H9 (cell line): ENCODE measurements around the gene RAD1. TPM values are rescaled to one million over a fixed set of nuclear protein-coding genes. Genes with fewer than 3 reads are reported as not detected.

ENCODE experiments used
- DNase-seq: peaks from one replicate; pipeline ENCODE4 v3.0.0-alpha.2; 2017
- H2AFZ ChIP-seq: one replicate; pipeline ENCODE4 v1.6.1; 2013; ENCODE audit warnings: mild to moderate bottlenecking, low read length, control low read depth, moderate library complexity
- H2AK5ac ChIP-seq: 2 replicates; pipeline ENCODE4 v1.6.1; 2013; ENCODE audit warnings: low read length, control low read depth, mixed read lengths; ENCODE audit not compliant: insufficient read length
- H2BK120ac ChIP-seq: one replicate; pipeline ENCODE4 v1.6.1; 2013; ENCODE audit warnings: low read depth, mild to moderate bottlenecking, low read length, control low read depth, inconsistent platforms; ENCODE audit not compliant: poor library complexity, severe bottlenecking
- H2BK12ac ChIP-seq: 2 replicates; pipeline ENCODE4 v1.6.1; 2013; ENCODE audit warnings: low read length, control low read depth, mixed read lengths, low read depth; ENCODE audit not compliant: insufficient read length
- H2BK15ac ChIP-seq: 2 replicates; pipeline ENCODE4 v1.6.1; 2013; ENCODE audit warnings: low read depth, low read length, control low read depth
- H2BK20ac ChIP-seq: one replicate; pipeline ENCODE4 v1.6.1; 2013; ENCODE audit warnings: low read depth, mild to moderate bottlenecking, low read length, control low read depth, inconsistent platforms; ENCODE audit not compliant: poor library complexity, severe bottlenecking
- H2BK5ac ChIP-seq: 2 replicates; pipeline ENCODE4 v1.6.1; 2013; ENCODE audit warnings: low read length, control low read depth, mixed read lengths; ENCODE audit not compliant: insufficient read length
- H3K14ac ChIP-seq: 2 replicates; pipeline ENCODE4 v1.6.1; 2013; ENCODE audit warnings: low read length, control low read depth; ENCODE audit not compliant: insufficient read depth
- H3K18ac ChIP-seq: 2 replicates; pipeline ENCODE4 v1.6.1; 2013; ENCODE audit warnings: low read depth, mild to moderate bottlenecking, mixed read lengths, low read length, control low read depth; ENCODE audit not compliant: insufficient read length
- H3K23ac ChIP-seq: 2 replicates; pipeline ENCODE4 v1.6.1; 2013; ENCODE audit warnings: low read length, control low read depth, mixed read lengths, low read depth; ENCODE audit not compliant: insufficient read length
- H3K23me2 ChIP-seq: 2 replicates; pipeline ENCODE4 v1.6.1; 2013; ENCODE audit warnings: low read depth, mild to moderate bottlenecking, mixed read lengths, low read length, control low read depth; ENCODE audit not compliant: insufficient read length, poor library complexity, severe bottlenecking
- H3K27ac ChIP-seq: 2 replicates; pipeline ENCODE4 v1.5.1; 2013; ENCODE audit warnings: low read length, control low read depth, mixed read lengths, low read depth; ENCODE audit not compliant: insufficient read length
- H3K27me3 ChIP-seq: 2 replicates; pipeline ENCODE4 v1.6.1; 2013; ENCODE audit warnings: low read length, control low read depth, inconsistent platforms; ENCODE audit not compliant: insufficient read depth
- H3K4ac ChIP-seq: 2 replicates; pipeline ENCODE4 v1.6.1; 2013; ENCODE audit warnings: low read depth, mild to moderate bottlenecking, control low read depth, inconsistent platforms, low read length, moderate library complexity
- H3K4me1 ChIP-seq: 2 replicates; pipeline ENCODE4 v1.6.1; 2013; ENCODE audit warnings: low read length, control low read depth, inconsistent platforms; ENCODE audit not compliant: insufficient read depth
- H3K4me2 ChIP-seq: 2 replicates; pipeline ENCODE4 v1.6.1; 2013; ENCODE audit warnings: low read length, control low read depth, mixed read lengths; ENCODE audit not compliant: insufficient read length, insufficient read depth
- H3K56ac ChIP-seq: 2 replicates; pipeline ENCODE4 v1.6.1; 2013; ENCODE audit warnings: low read depth, mild to moderate bottlenecking, mixed read lengths, low read length, control low read depth; ENCODE audit not compliant: insufficient read length
- H3K79me1 ChIP-seq: 2 replicates; pipeline ENCODE4 v1.6.1; 2013; ENCODE audit warnings: low read depth, mild to moderate bottlenecking, moderate library complexity, low read length, control low read depth, inconsistent platforms; ENCODE audit not compliant: insufficient read depth, poor library complexity, severe bottlenecking
- H3K79me2 ChIP-seq: 2 replicates; pipeline ENCODE4 v1.6.1; 2013; ENCODE audit warnings: low read length, control low read depth, inconsistent platforms; ENCODE audit not compliant: insufficient read depth
- H3K9ac ChIP-seq: 2 replicates; pipeline ENCODE4 v1.6.1; 2013; ENCODE audit warnings: low read length, control low read depth, mixed read lengths; ENCODE audit not compliant: insufficient read length; ENCODE audit errors: extremely low read depth
- H3K9me3 ChIP-seq: one replicate; pipeline ENCODE4 v1.6.1; 2013; ENCODE audit warnings: low read depth, low read length, inconsistent platforms; ENCODE audit not compliant: control insufficient read depth
- H3T11ph ChIP-seq: one replicate; pipeline ENCODE4 v1.6.1; 2013; ENCODE audit warnings: mild to moderate bottlenecking, low read length, control low read depth, inconsistent platforms
- H4K20me1 ChIP-seq: one replicate; pipeline ENCODE4 v1.6.1; 2013; ENCODE audit not compliant: control insufficient read depth, insufficient read length, insufficient read depth
- H4K5ac ChIP-seq: 2 replicates; pipeline ENCODE4 v1.6.1; 2013; ENCODE audit warnings: low read depth, mild to moderate bottlenecking, mixed read lengths, low read length, control low read depth; ENCODE audit not compliant: insufficient read length
- H4K8ac ChIP-seq: replicated peaks from 2 replicates; pipeline ENCODE4 v1.6.1; 2013; ENCODE audit warnings: low read length, control low read depth, mixed read lengths, low read depth; ENCODE audit not compliant: insufficient read length
- H4K91ac ChIP-seq: 2 replicates; pipeline ENCODE4 v1.6.1; 2013; ENCODE audit warnings: low read depth, mild to moderate bottlenecking, moderate library complexity, mixed read lengths, low read length, control low read depth; ENCODE audit not compliant: insufficient read length
- H3K27ac Mint-ChIP-seq, 3 experiments: 2 replicates in 2 of 3; 3 replicates in 1 of 3; pipeline ENCODE4 v1.8.0; 2020 to 2021; ENCODE audit warnings: mixed read lengths in 3 of 3, mild to moderate bottlenecking in 1 of 3, moderate library complexity in 1 of 3
- H3K27me3 Mint-ChIP-seq: 2 replicates; pipeline ENCODE4 v1.8.0; 2021; ENCODE audit warnings: low read depth, mild to moderate bottlenecking, moderate library complexity, mixed read lengths
- H3K36me3 Mint-ChIP-seq, 3 experiments: 2 replicates in 2 of 3; 3 replicates in 1 of 3; pipeline ENCODE4 v1.8.0; 2020 to 2021; ENCODE audit warnings: low read depth in 3 of 3, mixed read lengths in 3 of 3; ENCODE audit not compliant: insufficient read depth in 1 of 3
- H3K4me1 Mint-ChIP-seq, 2 experiments: 2 replicates each; pipeline ENCODE4 v1.8.0; 2020; ENCODE audit warnings: mixed read lengths in 2 of 2
- H3K4me3 Mint-ChIP-seq, 2 experiments: 2 replicates in 1 of 2; 3 replicates in 1 of 2; pipeline ENCODE4 v1.8.0; 2020 to 2021; ENCODE audit warnings: mild to moderate bottlenecking in 2 of 2, mixed read lengths in 2 of 2, moderate library complexity in 1 of 2
- H3K9me3 Mint-ChIP-seq, 2 experiments: 2 replicates in 1 of 2; 3 replicates in 1 of 2; pipeline ENCODE4 v1.8.0; 2020; ENCODE audit warnings: mild to moderate bottlenecking in 2 of 2, mixed read lengths in 2 of 2, moderate library complexity in 1 of 2
- CTCF ChIP-seq: fragments of 200-600 bp; sonication (generic); conservative IDR thresholded peaks from 3 replicates; pipeline ENCODE4 v1.8.0; 2021; ENCODE audit warnings: antibody characterized with exemption, mild to moderate bottlenecking
- WGBS: extraction: QIAGEN DNeasy Blood & Tissue Kit; methylation state at CpG from one replicate; pipeline ENCODE4 v1.1.7; 2013; ENCODE audit warnings: missing lambda C conversion rate, low lambda C conversion rate, mixed read lengths; ENCODE audit not compliant: insufficient read length; ENCODE audit errors: extremely low coverage; 5-methylcytosine and 5-hydroxymethylcytosine counted together
- total RNA-seq: library from RNA; stranded (reverse); gene quantifications from 2 replicates; pipeline ENCODE4 v1.2.1, GENCODE V29; 2021

Gene RAD1
- total RNA-seq, 1 experiment from 2014 or later, result 39.5 TPM

GRCh38 chr5:34918025-34918424 is 2.7 kb upstream of the RAD1 start:
- Mint-ChIP-seq H3K36me3 (peaks cover 26 to 62% (median 56%) of the 10 kb centered on the region in 3 experiments), H3K4me1 (peaks cover 21 to 25% of the 10 kb centered on the region in 2 experiments)

More at GRCh38 chr5:34918025-34918424, 2.7 kb upstream of the RAD1 start:
- H4K5ac ChIP-seq, result no peak overlapping the region
- H2AK5ac ChIP-seq, result no peak overlapping the region
- no peak overlapping the region for H3K9ac ChIP-seq
- H2BK12ac ChIP-seq, result no peak overlapping the region
- Mint-ChIP-seq H3K4me3 (no peak overlapping the region; a peak in 3 of 5 replicates), H3K27ac (no peak overlapping the region; a peak in 1 of 7 replicates), H3K27me3 (no peaks in the 10 kb centered on the region), H3K9me3 (no peaks in the 10 kb centered on the region)
- H3K23me2 ChIP-seq, result peaks cover 5% of the 10 kb centered on the region
- no peak overlapping the region for H3K4me2 ChIP-seq
- no peaks in the 10 kb centered on the region for H3K79me1 ChIP-seq
- no peak for DNase-seq
- H3K27ac ChIP-seq, result no peak overlapping the region
- peaks cover 28% of the 10 kb centered on the region for H3K79me2 ChIP-seq
- H3K18ac ChIP-seq, result no peak overlapping the region
- TF ChIP-seq CTCF, result no peak
- no peak overlapping the region for H2BK5ac ChIP-seq
- H4K8ac ChIP-seq, result no peak overlapping the region
- no peak overlapping the region for H3K23ac ChIP-seq
- no peaks in the 10 kb centered on the region for H3K27me3 ChIP-seq
- H4K20me1 ChIP-seq, result no peaks in the 10 kb centered on the region
- H2AFZ ChIP-seq, result no peak overlapping the region
- no peaks in the 10 kb centered on the region for H3K4me1 ChIP-seq
- H2BK20ac ChIP-seq, result no peak overlapping the region
- H2BK120ac ChIP-seq, result no peak overlapping the region
- no peak overlapping the region for H3K4ac ChIP-seq
- H4K91ac ChIP-seq, result no peak overlapping the region
- no peak overlapping the region for H2BK15ac ChIP-seq
- no peak overlapping the region for H3K56ac ChIP-seq
- H3K9me3 ChIP-seq, result no peaks in the 10 kb centered on the region
- no CpG with 5 or more reads among the region's 4 CpGs for whole genome bisulfite sequencing
- H3K14ac ChIP-seq, result no peak overlapping the region
- no peak overlapping the region for H3T11ph ChIP-seq
